A549 (cell line): ENCODE data around the gene SEC14L3. TPM values are rescaled to one million over a fixed set of nuclear protein-coding genes. Genes with fewer than 3 reads are reported as not detected.

ENCODE experiments used
- ATAC-seq, 2 experiments: fragments of 200-7000 bp in 1 of 2; fragments of >200 bp in 1 of 2; cut with Nextera tagmentation in 1 of 2; cut with Tn5 transposase in 1 of 2; 3 replicates each; pipeline versions ENCODE4 v1.8.0 to v1.9.1; 2018 to 2020; ENCODE audit warnings: mild to moderate bottlenecking in 1 of 2, moderate library complexity in 1 of 2
- CTCF ChIA-PET: fragments of 300-600 bp; sonication (Branson Sonifier 250); formaldehyde crosslinking; extraction: SDS; loops from one replicate; lab custom pipeline; 2021; ENCODE audit warnings: antibody characterized with exemption, inconsistent platforms; lab: Yijun Ruan, JAX
- POLR2A ChIA-PET: fragments of 350-600 bp; formaldehyde crosslinking; extraction: SDS; loops from one replicate; lab custom pipeline; 2021; ENCODE audit warnings: antibody characterized with exemption, inconsistent platforms; lab: Yijun Ruan, JAX
- DNase-seq, 2 experiments: peaks; one replicate each; pipeline versions ENCODE4 v3.0.0 to v3.0.0-alpha.2; 2011 to 2016; ENCODE audit warnings: low read depth in 1 of 2, low spot score in 1 of 2
- FAIRE-seq: peaks from 2 replicates; lab custom pipeline; 2011; peaks lifted over from hg19 to GRCh38; lab: Jason Lieb, UNC
- H3K27ac ChIP-seq, 2 experiments: fragments of >200 bp; sonication (Bioruptor Twin); formaldehyde crosslinking; 3 replicates each; pipeline ENCODE4 v1.5.1; 2016 to 2017
- H3K4me1 ChIP-seq: fragments of >200 bp; sonication (Bioruptor Twin); formaldehyde crosslinking; 3 replicates; pipeline ENCODE4 v1.6.1; 2016
- H3K4me2 ChIP-seq: fragments of >200 bp; sonication (Bioruptor Twin); formaldehyde crosslinking; 3 replicates; pipeline ENCODE4 v1.6.1; 2016
- H3K4me3 ChIP-seq: fragments of >200 bp; sonication (Bioruptor Twin); formaldehyde crosslinking; 3 replicates; pipeline ENCODE4 v1.5.1; 2016
- H3K9me3 ChIP-seq: fragments of >200 bp; sonication (Bioruptor Twin); formaldehyde crosslinking; 3 replicates; pipeline ENCODE4 v1.6.1; 2016
- ATOH8 ChIP-seq: fragments of 250-450 bp; sonication (Bioruptor Pico); IDR thresholded peaks from 2 replicates; pipeline ENCODE4 v1.5.0; 2020; ENCODE audit warnings: low read depth, mild to moderate bottlenecking, moderate library complexity
- BCL3 ChIP-seq: fragments of >200 bp; sonication (Bioruptor Twin); formaldehyde crosslinking; IDR thresholded peaks from 3 replicates; pipeline ENCODE4 v1.6.1; 2016
- BHLHE40 ChIP-seq: IDR thresholded peaks from 2 replicates; pipeline ENCODE4 v1.6.1; 2012; ENCODE audit warnings: low read depth, low read length, inconsistent platforms
- CBX2 ChIP-seq: fragments of 200-600 bp; sonication (generic); IDR thresholded peaks from 2 replicates; pipeline ENCODE4 v1.6.1; 2016; ENCODE audit warnings: low read depth, mild to moderate bottlenecking, borderline replicate concordance
- CHD4 ChIP-seq: fragments of 200-600 bp; sonication (generic); IDR thresholded peaks from 2 replicates; pipeline ENCODE4 v1.6.1; 2016; ENCODE audit warnings: antibody characterized with exemption, mild to moderate bottlenecking, borderline replicate concordance
- EHMT2 ChIP-seq: fragments of 200-600 bp; sonication (generic); IDR thresholded peaks from 2 replicates; pipeline ENCODE4 v1.6.1; 2016; ENCODE audit warnings: antibody characterized with exemption, low read depth, mild to moderate bottlenecking, moderate library complexity
- ELK1 ChIP-seq: fragments of 150-350 bp; IDR thresholded peaks from 2 replicates; pipeline ENCODE4 v1.6.1; 2014; ENCODE audit warnings: low read depth, mild to moderate bottlenecking, low read length
- FOSB ChIP-seq: fragments of 250-450 bp; sonication (Bioruptor Pico); IDR thresholded peaks from 2 replicates; pipeline ENCODE4 v1.5.0; 2020; ENCODE audit warnings: mild to moderate bottlenecking, moderate library complexity
- HEYL ChIP-seq: fragments of 250-450 bp; sonication (Bioruptor Pico); IDR thresholded peaks from 2 replicates; pipeline ENCODE4 v1.8.0; 2021; ENCODE audit warnings: mild to moderate bottlenecking, moderate library complexity
- JUNB ChIP-seq: fragments of >200 bp; sonication (Bioruptor Twin); formaldehyde crosslinking; IDR thresholded peaks from 2 replicates; pipeline ENCODE4 v1.6.1; 2016
- MAFK ChIP-seq: fragments of 450-650 bp; IDR thresholded peaks from 2 replicates; pipeline ENCODE4 v1.6.1; 2014; ENCODE audit not compliant: partially characterized antibody
- MAX ChIP-seq: IDR thresholded peaks from 2 replicates; pipeline ENCODE4 v1.6.1; 2012
- MAZ ChIP-seq: fragments of 150-350 bp; IDR thresholded peaks from 2 replicates; pipeline ENCODE4 v1.6.1; 2014; ENCODE audit warnings: antibody characterized with exemption, low read depth, low read length, borderline replicate concordance
- MYC ChIP-seq: IDR thresholded peaks from 2 replicates; pipeline ENCODE4 v1.6.1; 2012; ENCODE audit warnings: mild to moderate bottlenecking, inconsistent platforms, low read length, improper control_type of control experiment, borderline replicate concordance
- NR3C1 ChIP-seq: fragments of >200 bp; sonication (Bioruptor Twin); formaldehyde crosslinking; IDR thresholded peaks from 3 replicates; pipeline ENCODE4 v1.6.1; 2017
- PBX3 ChIP-seq: IDR thresholded peaks from 2 replicates; pipeline ENCODE4 v1.6.1; 2012
- POLR2A ChIP-seq: IDR thresholded peaks from 2 replicates; pipeline ENCODE4 v1.6.1; 2012; ENCODE audit warnings: mild to moderate bottlenecking, low read length
- POLR2AphosphoS2 ChIP-seq: conservative IDR thresholded peaks from 2 replicates; pipeline ENCODE4 v1.6.1; 2012; ENCODE audit warnings: low read length, improper control_type of control experiment, inconsistent platforms
- RCOR1 ChIP-seq: fragments of 150-350 bp; IDR thresholded peaks from 2 replicates; pipeline ENCODE4 v1.6.1; 2014; ENCODE audit warnings: antibody characterized with exemption, low read length, low read depth
- RNF2 ChIP-seq: fragments of 200-600 bp; sonication (generic); IDR thresholded peaks from 2 replicates; pipeline ENCODE4 v1.6.1; 2016; ENCODE audit warnings: low read depth, mild to moderate bottlenecking, antibody characterized with exemption, moderate library complexity, borderline replicate concordance
- SMC3 ChIP-seq: fragments of >200 bp; sonication (Bioruptor Twin); formaldehyde crosslinking; IDR thresholded peaks from 3 replicates; pipeline ENCODE4 v1.6.1; 2018; ENCODE audit warnings: inconsistent platforms
- SREBF2 ChIP-seq: fragments of 450-650 bp; IDR thresholded peaks from 2 replicates; pipeline ENCODE4 v1.6.1; 2014; ENCODE audit warnings: mild to moderate bottlenecking, moderate library complexity
- TP53 ChIP-seq: fragments of 250-450 bp; sonication (Bioruptor Pico); IDR thresholded peaks from 2 replicates; pipeline ENCODE4 v1.5.0; 2021; ENCODE audit warnings: mild to moderate bottlenecking, moderate library complexity
- ZC3H11A ChIP-seq: fragments of 450-650 bp; IDR thresholded peaks from 2 replicates; pipeline ENCODE4 v1.6.1; 2014; ENCODE audit warnings: antibody characterized with exemption, mild to moderate bottlenecking
- ZNF302 ChIP-seq: fragments of 250-450 bp; sonication (Bioruptor Pico); IDR thresholded peaks from 2 replicates; pipeline ENCODE4 v1.9.0; 2021; ENCODE audit warnings: inconsistent platforms, mild to moderate bottlenecking, moderate library complexity
- WGBS: methylation state at CpG from one replicate; pipeline ENCODE4 v1.1.6; 2017; ENCODE audit errors: missing lambda C conversion rate; 5-methylcytosine and 5-hydroxymethylcytosine counted together
- polyA plus RNA-seq, 4 experiments: library from polyadenylated mRNA; depleted of rRNA in 3 of 4; stranded (reverse); fragments of >200 nt; fragmentation: RNase III in 1 of 4; extraction: RNeasy Plus Mini Kit Qiagen cat#74134 plus additional on column Dnase treatment in 1 of 4; gene quantifications; 2 replicates in 3 of 4; 3 replicates in 1 of 4; pipeline ENCODE4 v1.2.3, GENCODE V29; 2011 to 2017
- TF ChIP-seq, protein P1 (sequence below): fragments of >200 bp; sonication (Bioruptor Twin); formaldehyde crosslinking; IDR thresholded peaks from 2 replicates; pipeline ENCODE4 v1.6.1; 2016
- TF ChIP-seq, protein P2 (sequence below): fragments of 200-600 bp; sonication (generic); IDR thresholded peaks from 2 replicates; pipeline ENCODE4 v1.6.1; 2016; ENCODE audit warnings: antibody characterized with exemption, mild to moderate bottlenecking, moderate library complexity
- TF ChIP-seq, protein P3 (sequence below): fragments of 450-650 bp; IDR thresholded peaks from 2 replicates; pipeline ENCODE4 v1.6.1; 2014; ENCODE audit warnings: antibody characterized with exemption

The SEC14L3 gene
- polyA plus RNA-seq, 2 of the 4 experiments (the other 2 are of a cell fraction) = 0.04 TPM; not detected in 1

- no peaks in the 10 kb centered on the region for H3K9me3 ChIP-seq
- WGBS = 93% methylated on average over 12 of the region's 12 CpGs
- no peak overlapping the region for H3K4me3 ChIP-seq
- TF ChIP-seq, protein P1, sequence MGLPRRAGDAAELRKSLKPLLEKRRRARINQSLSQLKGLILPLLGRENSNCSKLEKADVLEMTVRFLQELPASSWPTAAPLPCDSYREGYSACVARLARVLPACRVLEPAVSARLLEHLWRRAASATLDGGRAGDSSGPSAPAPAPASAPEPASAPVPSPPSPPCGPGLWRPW = no peak
- TF ChIP-seq, protein P2, sequence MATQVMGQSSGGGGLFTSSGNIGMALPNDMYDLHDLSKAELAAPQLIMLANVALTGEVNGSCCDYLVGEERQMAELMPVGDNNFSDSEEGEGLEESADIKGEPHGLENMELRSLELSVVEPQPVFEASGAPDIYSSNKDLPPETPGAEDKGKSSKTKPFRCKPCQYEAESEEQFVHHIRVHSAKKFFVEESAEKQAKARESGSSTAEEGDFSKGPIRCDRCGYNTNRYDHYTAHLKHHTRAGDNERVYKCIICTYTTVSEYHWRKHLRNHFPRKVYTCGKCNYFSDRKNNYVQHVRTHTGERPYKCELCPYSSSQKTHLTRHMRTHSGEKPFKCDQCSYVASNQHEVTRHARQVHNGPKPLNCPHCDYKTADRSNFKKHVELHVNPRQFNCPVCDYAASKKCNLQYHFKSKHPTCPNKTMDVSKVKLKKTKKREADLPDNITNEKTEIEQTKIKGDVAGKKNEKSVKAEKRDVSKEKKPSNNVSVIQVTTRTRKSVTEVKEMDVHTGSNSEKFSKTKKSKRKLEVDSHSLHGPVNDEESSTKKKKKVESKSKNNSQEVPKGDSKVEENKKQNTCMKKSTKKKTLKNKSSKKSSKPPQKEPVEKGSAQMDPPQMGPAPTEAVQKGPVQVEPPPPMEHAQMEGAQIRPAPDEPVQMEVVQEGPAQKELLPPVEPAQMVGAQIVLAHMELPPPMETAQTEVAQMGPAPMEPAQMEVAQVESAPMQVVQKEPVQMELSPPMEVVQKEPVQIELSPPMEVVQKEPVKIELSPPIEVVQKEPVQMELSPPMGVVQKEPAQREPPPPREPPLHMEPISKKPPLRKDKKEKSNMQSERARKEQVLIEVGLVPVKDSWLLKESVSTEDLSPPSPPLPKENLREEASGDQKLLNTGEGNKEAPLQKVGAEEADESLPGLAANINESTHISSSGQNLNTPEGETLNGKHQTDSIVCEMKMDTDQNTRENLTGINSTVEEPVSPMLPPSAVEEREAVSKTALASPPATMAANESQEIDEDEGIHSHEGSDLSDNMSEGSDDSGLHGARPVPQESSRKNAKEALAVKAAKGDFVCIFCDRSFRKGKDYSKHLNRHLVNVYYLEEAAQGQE = no peak
- no peak for TF ChIP-seq SMC3
- no peak for TF ChIP-seq FOSB (CRISPR knock-in tag)
- no peak for TF ChIP-seq ATOH8 (CRISPR knock-in tag)
- TF ChIP-seq CHD4 = no peak
- no peak for TF ChIP-seq POLR2A
- no peak for TF ChIP-seq BHLHE40
- no peak for TF ChIP-seq MYC
- no peak for TF ChIP-seq SREBF2
- TF ChIP-seq JUNB = no peak
- TF ChIP-seq RNF2 = no peak
- TF ChIP-seq POLR2AphosphoS2 = no peak
- TF ChIP-seq TP53 (CRISPR knock-in tag) = no peak
- TF ChIP-seq, protein P3, sequence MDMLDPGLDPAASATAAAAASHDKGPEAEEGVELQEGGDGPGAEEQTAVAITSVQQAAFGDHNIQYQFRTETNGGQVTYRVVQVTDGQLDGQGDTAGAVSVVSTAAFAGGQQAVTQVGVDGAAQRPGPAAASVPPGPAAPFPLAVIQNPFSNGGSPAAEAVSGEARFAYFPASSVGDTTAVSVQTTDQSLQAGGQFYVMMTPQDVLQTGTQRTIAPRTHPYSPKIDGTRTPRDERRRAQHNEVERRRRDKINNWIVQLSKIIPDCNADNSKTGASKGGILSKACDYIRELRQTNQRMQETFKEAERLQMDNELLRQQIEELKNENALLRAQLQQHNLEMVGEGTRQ = no peak
- no peak for TF ChIP-seq CBX2
- TF ChIP-seq MAZ = no peak
- ChIA-PET CTCF (interaction anchor here (1.6 kb wide), 1 partner anchor 18 kb away, joined by 4 read pairs; no protein-coding TSS in a partner anchor), POLR2A (interaction anchor here (0.7 kb wide), 1 partner anchor 8 kb away, joined by 3 read pairs; no protein-coding TSS in a partner anchor)
- FAIRE-seq = no peak
- no peak for ATAC-seq
- no peak overlapping the region for H3K4me2 ChIP-seq
- H3K27ac ChIP-seq = no peak overlapping the region
- no peaks in the 10 kb centered on the region for H3K4me1 ChIP-seq
- DNase-seq = no peak
Observed at GRCh38 chr22:30503551-30503950, 31.7 kb upstream of the SEC14L3 start.

DNA sequence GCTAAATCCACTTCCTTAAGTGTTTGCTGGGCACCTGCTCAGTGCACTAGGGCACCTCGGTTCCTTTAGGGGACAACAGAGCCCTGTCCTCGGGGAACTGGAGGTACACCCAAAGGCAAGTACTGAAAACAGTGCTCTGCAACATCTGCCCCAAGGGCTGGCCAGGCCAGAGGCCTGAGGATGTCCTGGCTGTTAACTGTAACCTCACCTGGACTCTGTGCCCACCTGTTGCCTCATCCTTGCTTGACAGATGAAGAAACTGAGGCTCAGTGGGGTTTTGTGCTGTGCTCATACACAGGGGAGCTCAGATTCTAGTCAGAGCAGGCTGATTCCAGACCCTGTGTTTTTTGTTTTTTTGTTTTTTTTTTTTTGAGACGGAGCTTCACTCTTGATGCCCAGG lies 31.1 kb upstream of the SEC14L3 start:
- WGBS = 94% methylated on average over 3 of the region's 3 CpGs
- TF ChIP-seq ZNF302 (CRISPR knock-in tag) (no peak), SREBF2 (no peak), FOSB (CRISPR knock-in tag) (no peak), PBX3 (no peak), MAX (no peak), BCL3 (no peak), RCOR1 (no peak), EHMT2 (no peak), ZC3H11A (no peak), MAFK (no peak), HEYL (CRISPR knock-in tag) (no peak), ELK1 (no peak), NR3C1 (no peak)

More for the DNA sequence above, 31.1 kb upstream of the SEC14L3 start:
- Histone ChIP-seq H3K9me3 (no peaks in the 10 kb centered on the region), H3K4me2 (no peak overlapping the region), H3K4me3 (no peak overlapping the region), H3K4me1 (no peaks in the 10 kb centered on the region), H3K27ac (no peak overlapping the region)
- ATAC-seq (no peak), FAIRE-seq (no peak), DNase-seq (no peak)
- CTCF ChIA-PET = interaction anchor here (1.6 kb wide), 1 partner anchor 17 kb away, joined by 4 read pairs; no protein-coding TSS in a partner anchor
- POLR2A ChIA-PET = interaction anchor here (0.7 kb wide), 1 partner anchor 9 kb away, joined by 3 read pairs; no protein-coding TSS in a partner anchor
